ENCODE results near the gene ZP3. TPM values are rescaled to one million over a fixed set of nuclear protein-coding genes. Genes with fewer than 3 reads are reported as not detected.
"Not testable (repeated sequence)": the region's sequence is repeated elsewhere in the genome, so short reads cannot be mapped to it uniquely, and the experiment has no call there.

The ZP3 gene
- total and polyA plus RNA-seq, 11 donors, result 0.24 to 8.1 (median 0.64) TPM; not detected in 3

GRCh38 chr7:76423666-76424412 is 911 bp upstream of the ZP3 start:
- H3K36me3 ChIP-seq, result no peaks in the 10 kb centered on the region
- DNase-seq (no peak), ATAC-seq (no peak)
- no peak overlapping the region for H3K4me3 ChIP-seq
- 59 to 77% (median 66%) methylated on average over 15 of the region's 15 CpGs for WGBS, 4 donors
- peaks cover 0 to 11% (median 0%) of the 10 kb centered on the region in 12 donors for H3K9me3 ChIP-seq
- H3K27me3 ChIP-seq, result no peaks in the 10 kb centered on the region
- TF ChIP-seq POLR2A (IDR thresholded peaks at IDR 0.05), result no peak
- TF ChIP-seq, protein P1, sequence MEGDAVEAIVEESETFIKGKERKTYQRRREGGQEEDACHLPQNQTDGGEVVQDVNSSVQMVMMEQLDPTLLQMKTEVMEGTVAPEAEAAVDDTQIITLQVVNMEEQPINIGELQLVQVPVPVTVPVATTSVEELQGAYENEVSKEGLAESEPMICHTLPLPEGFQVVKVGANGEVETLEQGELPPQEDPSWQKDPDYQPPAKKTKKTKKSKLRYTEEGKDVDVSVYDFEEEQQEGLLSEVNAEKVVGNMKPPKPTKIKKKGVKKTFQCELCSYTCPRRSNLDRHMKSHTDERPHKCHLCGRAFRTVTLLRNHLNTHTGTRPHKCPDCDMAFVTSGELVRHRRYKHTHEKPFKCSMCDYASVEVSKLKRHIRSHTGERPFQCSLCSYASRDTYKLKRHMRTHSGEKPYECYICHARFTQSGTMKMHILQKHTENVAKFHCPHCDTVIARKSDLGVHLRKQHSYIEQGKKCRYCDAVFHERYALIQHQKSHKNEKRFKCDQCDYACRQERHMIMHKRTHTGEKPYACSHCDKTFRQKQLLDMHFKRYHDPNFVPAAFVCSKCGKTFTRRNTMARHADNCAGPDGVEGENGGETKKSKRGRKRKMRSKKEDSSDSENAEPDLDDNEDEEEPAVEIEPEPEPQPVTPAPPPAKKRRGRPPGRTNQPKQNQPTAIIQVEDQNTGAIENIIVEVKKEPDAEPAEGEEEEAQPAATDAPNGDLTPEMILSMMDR (IDR thresholded peaks at IDR 0.05), result no peak
- no peak overlapping the region for H3K27ac ChIP-seq
- peaks cover 0 to 13% (median 0%) of the 10 kb centered on the region in 12 donors for H3K4me1 ChIP-seq
- intact Hi-C loops (cut with DNase I), result no loop called here

DNA sequence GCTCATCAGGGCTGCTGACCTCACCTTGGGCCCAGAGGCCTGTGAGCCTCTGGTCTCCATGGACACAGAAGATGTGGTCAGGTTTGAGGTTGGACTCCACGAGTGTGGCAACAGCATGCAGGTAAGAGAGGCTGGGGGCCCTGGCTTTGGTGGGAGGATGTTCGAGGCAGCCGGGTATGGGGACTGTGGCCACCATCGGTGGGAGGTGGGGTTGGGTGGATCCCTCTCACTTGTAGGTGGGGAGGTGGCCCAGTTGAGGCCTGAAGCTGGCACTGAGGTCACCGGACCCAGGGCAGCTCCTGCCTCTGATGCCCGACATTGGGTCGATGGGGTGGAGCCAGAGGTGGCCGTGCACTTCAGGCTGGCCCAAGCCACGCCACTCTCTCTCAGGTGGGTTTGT is 406 bp downstream of the ZP3 start:
- Histone ChIP-seq H3K9me3 (peaks cover 0 to 7% (median 0%) of the 10 kb centered on the region in 12 donors), H3K36me3 (no peaks in the 10 kb centered on the region), H3K27ac (no peak overlapping the region), H3K4me1 (peaks cover 0 to 8% (median 0%) of the 10 kb centered on the region in 12 donors), H3K4me3 (no peak overlapping the region), H3K27me3 (no peaks in the 10 kb centered on the region)
- ATAC-seq (no peak), DNase-seq (no peak)
- WGBS, 4 donors, result 92 to 96% (median 94%) methylated on average over 8 to 9 of the region's 9 CpGs
- intact Hi-C loops (cut with DNase I), result no loop called here
- TF ChIP-seq POLR2A (IDR thresholded peaks at IDR 0.05), result no peak
- TF ChIP-seq, protein P1 (IDR thresholded peaks at IDR 0.05), result no peak

GRCh38 chr7:76425558-76425957 is 808 bp downstream of the ZP3 start:
- H3K27ac ChIP-seq; H3K27me3 ChIP-seq; H3K9me3 ChIP-seq; intact Hi-C loops (cut with DNase I); H3K4me3 ChIP-seq; DNase-seq; H3K4me1 ChIP-seq; H3K36me3 ChIP-seq; ATAC-seq: not testable (repeated sequence)
- 92 to 98% (median 95%) methylated on average over 3 to 4 of the region's 4 CpGs for WGBS, 4 donors

DNA sequence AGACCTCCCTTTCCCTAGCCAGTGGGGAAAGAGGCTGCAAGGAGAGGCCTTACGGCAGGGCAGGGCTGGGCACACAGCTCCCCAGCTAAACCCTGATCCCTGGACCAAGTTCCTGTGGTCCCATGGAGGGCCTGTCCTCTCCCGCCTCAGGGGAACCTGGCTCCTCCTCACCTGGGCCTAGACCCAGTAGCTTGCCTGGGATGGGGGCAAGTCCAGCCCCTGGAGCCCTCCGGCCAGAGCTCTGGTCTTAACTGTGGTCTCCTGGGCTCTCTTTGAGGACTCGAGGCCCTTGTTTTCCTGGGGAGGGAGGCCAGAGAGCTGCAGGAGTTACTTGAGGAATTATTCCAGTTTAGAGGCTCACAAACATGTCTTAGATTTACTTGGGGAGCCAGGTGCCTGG is 1.5 kb downstream of the ZP3 start:
- 87 to 93% (median 93%) methylated on average over 2 to 4 of the region's 4 CpGs for WGBS, 4 donors
- no peaks in the 10 kb centered on the region for H3K27me3 ChIP-seq
- no peaks in the 10 kb centered on the region for H3K36me3 ChIP-seq
- H3K4me3 ChIP-seq, result no peak overlapping the region
- H3K27ac ChIP-seq, result no peak overlapping the region
- peaks cover 0 to 8% (median 0%) of the 10 kb centered on the region in 12 donors for H3K4me1 ChIP-seq
- H3K9me3 ChIP-seq, result no peaks in the 10 kb centered on the region
- TF ChIP-seq, protein P1 (IDR thresholded peaks at IDR 0.05), result no peak
- no peak for TF ChIP-seq POLR2A (IDR thresholded peaks at IDR 0.05)
- DNase-seq (no peak), ATAC-seq (no peak)
- intact Hi-C loops (cut with DNase I), result no loop called here
